Activated T-helper 1 cell treated with anti-CD3 and anti-CD28 coated beads, Interleukin-2, amount 50 U/mL, for 16 hours (primary cell): ENCODE results near the gene DOCK9.
"Not testable (repeated sequence)": the region's sequence is repeated elsewhere in the genome, so short reads cannot be mapped to it uniquely, and the experiment has no call there.

Experiments used
- DNase-seq, 2 donors: peaks; one replicate each; pipeline ENCODE4 v3.0.0-alpha.2; 2020; ENCODE audit warnings: low read depth in 1 of 2, low spot score in 1 of 2

Gene DOCK9

GRCh38 chr13:98780451-98780850 lies 197.4 kb downstream of the DOCK9 start:
- DNase-seq: no peak

GRCh38 chr13:98779695-98780094 lies 198.2 kb downstream of the DOCK9 start:
- no peak for DNase-seq

- DNase-seq: no peak
Observed at GRCh38 chr13:98778749-98779148, 199.1 kb downstream of the DOCK9 start.

GRCh38 chr13:98776644-98777043 lies 201.2 kb downstream of the DOCK9 start:
- DNase-seq: no peak

- no peak for DNase-seq
Observed at GRCh38 chr13:98775844-98776598, 201.8 kb downstream of the DOCK9 start.

- no peak for DNase-seq
Observed at GRCh38 chr13:98775386-98775785, 202.5 kb downstream of the DOCK9 start.

- no peak for DNase-seq
Observed at GRCh38 chr13:98774776-98775175, 203.1 kb downstream of the DOCK9 start.

GRCh38 chr13:98773921-98774320 lies 203.9 kb downstream of the DOCK9 start:
- DNase-seq: no peak

GRCh38 chr13:98772794-98773452 lies 204.9 kb downstream of the DOCK9 start:
- no peak for DNase-seq

- DNase-seq: no peak
Observed at GRCh38 chr13:98771838-98772611, 205.8 kb downstream of the DOCK9 start.

- DNase-seq: no peak
Observed at GRCh38 chr13:98769736-98770135, 208.1 kb downstream of the DOCK9 start.

- no peak for DNase-seq
Observed at GRCh38 chr13:98768522-98768921, 209.3 kb downstream of the DOCK9 start.

- DNase-seq: no peak
Observed at GRCh38 chr13:98766697-98767096, 211.2 kb downstream of the DOCK9 start.

GRCh38 chr13:98765996-98766519 lies 211.8 kb downstream of the DOCK9 start:
- no peak for DNase-seq

- DNase-seq: no peak
Observed at GRCh38 chr13:98761986-98762616, 215.8 kb downstream of the DOCK9 start.

- no peak for DNase-seq
Observed at GRCh38 chr13:98761126-98761985, 216.5 kb downstream of the DOCK9 start.

- DNase-seq: no peak
Observed at GRCh38 chr13:98755729-98756128, 222.1 kb downstream of the DOCK9 start.

GRCh38 chr13:98755116-98755515 lies 222.7 kb downstream of the DOCK9 start:
- no peak for DNase-seq

- not testable (repeated sequence) for DNase-seq
Observed at GRCh38 chr13:98754468-98754867, 223.4 kb downstream of the DOCK9 start.
